Psoas muscle (tissue), 8 donors: ENCODE data around the gene UNK. TPM values are rescaled to one million over a fixed set of nuclear protein-coding genes. Genes with fewer than 3 reads are reported as not detected.
"Not testable (repeated sequence)": the region's sequence is repeated elsewhere in the genome, so short reads cannot be mapped to it uniquely, and the experiment has no call there.

Experiments
- ATAC-seq, 4 donors: fragments of 200-7000 bp; cut with Tn5 transposase; one replicate each; pipeline ENCODE4 v1.9.1; 2020; ENCODE audit warnings: moderate library complexity in 3 of 4, mild to moderate bottlenecking in 2 of 4
- DNase-seq, 2 donors: peaks; one replicate each; pipeline ENCODE4 v3.0.0-alpha.2; 2020
- H3K27ac ChIP-seq: fragments of 200-600 bp; one replicate; pipeline ENCODE4 v1.8.0; 2022
- H3K27me3 ChIP-seq, 3 donors: fragments of 200-600 bp in 1 of 3; one replicate each; pipeline versions ENCODE4 v1.6.1 to v1.8.0; 2013 to 2022; ENCODE audit warnings: low read length in 2 of 3, mild to moderate bottlenecking in 2 of 3, moderate library complexity in 1 of 3; ENCODE audit not compliant: insufficient read depth in 3 of 3
- H3K36me3 ChIP-seq, 2 donors: fragments of 200-600 bp in 1 of 2; one replicate each; pipeline versions ENCODE4 v1.6.1 to v1.8.0; 2013 to 2022; ENCODE audit warnings: low read depth in 1 of 2, mild to moderate bottlenecking in 1 of 2, moderate library complexity in 1 of 2; ENCODE audit not compliant: insufficient read depth in 1 of 2
- H3K4me1 ChIP-seq: fragments of 200-600 bp; one replicate; pipeline ENCODE4 v1.8.0; 2022
- H3K4me3 ChIP-seq: fragments of 200-600 bp; one replicate; pipeline ENCODE4 v1.8.0; 2022; ENCODE audit warnings: mild to moderate bottlenecking
- H3K9me3 ChIP-seq: fragments of 200-600 bp; one replicate; pipeline ENCODE4 v1.8.0; 2022
- WGBS, 3 donors: extraction: QIAGEN DNeasy Blood & Tissue Kit; methylation state at CpG; one replicate each; pipeline versions ENCODE4 v1.1.6 to v1.1.7; 2013; 5-methylcytosine and 5-hydroxymethylcytosine counted together
- intact Hi-C, 2 donors: fragments of 100-400 bp; cut with DNase I; formaldehyde crosslinking; loops; one replicate each; pipeline versions ENCODE4 v1.11.0 to v1.14.2; 2022
- polyA plus RNA-seq, 3 donors: library from polyadenylated mRNA; stranded (reverse); fragments of 200-250 nt; gene quantifications; one replicate each; pipeline ENCODE4 v1.2.3, GENCODE V29; 2013
- total RNA-seq, 4 donors: library from RNA; stranded (reverse); fragmentation: NEBNext Ultra II Directional in 2 of 4; extraction: Animal tissue kit (Norgen Biotek cat#: 25700) in 2 of 4; gene quantifications; one replicate each; pipeline versions ENCODE4 v1.2.1 to v1.2.4, GENCODE V29; 2021 to 2023
- TF ChIP-seq, protein P1 (sequence below): fragments of 200-600 bp; IDR thresholded peaks from one replicate; pipeline ENCODE4 v1.8.0; 2022; ENCODE audit warnings: antibody characterized with exemption
- donor health status: healthy with polysubstance abuse.
- donor health status: DM: no; HTN: no; CAD: no; lungs with moderate emphysema.
- donor health status: Bipolar disorder and iron deficiency.
- donor health status: healthy.
- donor health status: DM: yes; HTN: yes; CAD: no.
- donor health status: DM: no; HTN: no; CAD: no.
- donor health status: DM: no; HTN: no; CAD: no.
- donor health status: DM: yes; HTN: yes; CAD: no.

The UNK gene
- total and polyA plus RNA-seq, 7 donors = 6.9 to 13.7 (median 8.2) TPM

DNA sequence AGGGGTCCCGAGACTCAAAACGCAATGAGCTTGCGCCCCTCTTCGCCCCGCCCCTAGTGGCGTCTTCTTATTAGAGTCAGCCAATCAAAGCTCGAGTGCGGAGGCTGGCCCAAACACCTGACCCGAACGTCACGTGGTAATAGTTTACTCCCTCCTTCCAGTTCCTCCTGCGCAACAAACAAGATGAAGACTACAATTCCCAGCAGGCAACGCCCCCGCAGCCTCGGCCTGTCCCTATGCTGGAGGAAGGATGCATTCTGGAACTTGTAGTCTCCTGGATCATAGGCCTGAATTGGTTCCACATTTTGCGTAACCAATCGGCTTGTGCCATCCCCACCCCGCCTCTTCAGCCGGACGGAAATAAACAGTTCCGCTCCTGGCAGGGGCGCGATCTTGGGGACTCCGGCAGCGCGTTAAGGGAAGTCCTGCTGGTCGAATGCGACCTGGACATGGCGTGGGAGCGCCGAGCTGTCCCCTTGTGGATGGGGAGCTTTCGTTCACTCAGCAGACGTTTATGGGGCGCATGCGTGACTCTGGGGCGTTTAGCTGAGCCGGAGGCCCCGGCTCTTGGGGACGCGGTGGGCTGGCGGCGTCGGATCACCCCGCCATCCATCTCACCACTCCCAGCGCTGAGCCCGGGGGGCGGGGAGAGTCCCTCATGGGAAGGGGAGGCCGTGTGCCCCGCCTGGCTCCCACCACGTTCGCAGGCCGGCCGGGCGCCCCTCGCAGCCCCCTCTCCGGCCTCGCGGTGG is 70.9 kb downstream of the UNK start, which contains the start of gene WBP2:
Gene WBP2, minus strand, starts transcription at position 26 of the 752 bp plus-strand sequence. CDS start 38 bp downstream, outside the sequence.
- Histone ChIP-seq H3K4me3 (peak within 1 kb of the TSS; percentile 86), H3K27me3 (no peaks in the 10 kb centered on the region), H3K4me1 (peaks cover 42% of the 10 kb centered on the region), H3K9me3 (no peaks in the 10 kb centered on the region), H3K27ac (peak within 1 kb of the TSS; percentile 98), H3K36me3 (peaks cover 0 to 21% of the 10 kb centered on the region in 2 donors)
- TF ChIP-seq, protein P1, sequence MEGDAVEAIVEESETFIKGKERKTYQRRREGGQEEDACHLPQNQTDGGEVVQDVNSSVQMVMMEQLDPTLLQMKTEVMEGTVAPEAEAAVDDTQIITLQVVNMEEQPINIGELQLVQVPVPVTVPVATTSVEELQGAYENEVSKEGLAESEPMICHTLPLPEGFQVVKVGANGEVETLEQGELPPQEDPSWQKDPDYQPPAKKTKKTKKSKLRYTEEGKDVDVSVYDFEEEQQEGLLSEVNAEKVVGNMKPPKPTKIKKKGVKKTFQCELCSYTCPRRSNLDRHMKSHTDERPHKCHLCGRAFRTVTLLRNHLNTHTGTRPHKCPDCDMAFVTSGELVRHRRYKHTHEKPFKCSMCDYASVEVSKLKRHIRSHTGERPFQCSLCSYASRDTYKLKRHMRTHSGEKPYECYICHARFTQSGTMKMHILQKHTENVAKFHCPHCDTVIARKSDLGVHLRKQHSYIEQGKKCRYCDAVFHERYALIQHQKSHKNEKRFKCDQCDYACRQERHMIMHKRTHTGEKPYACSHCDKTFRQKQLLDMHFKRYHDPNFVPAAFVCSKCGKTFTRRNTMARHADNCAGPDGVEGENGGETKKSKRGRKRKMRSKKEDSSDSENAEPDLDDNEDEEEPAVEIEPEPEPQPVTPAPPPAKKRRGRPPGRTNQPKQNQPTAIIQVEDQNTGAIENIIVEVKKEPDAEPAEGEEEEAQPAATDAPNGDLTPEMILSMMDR = peak; percentile 39
- DNase-seq = peak; percentile 98 to 99
- intact Hi-C loops = loop anchor here (2.0 to 5.0 kb wide), 3 partner anchors 21 to 41 kb away; partner anchors contain the start of gene TRIM65 (in 1 of the 2)
- ATAC-seq = peak; percentile 82 to 87 (median 84)
- WGBS, 3 donors = 0% methylated on average over 45 to 58 of the region's 58 CpGs

DNA sequence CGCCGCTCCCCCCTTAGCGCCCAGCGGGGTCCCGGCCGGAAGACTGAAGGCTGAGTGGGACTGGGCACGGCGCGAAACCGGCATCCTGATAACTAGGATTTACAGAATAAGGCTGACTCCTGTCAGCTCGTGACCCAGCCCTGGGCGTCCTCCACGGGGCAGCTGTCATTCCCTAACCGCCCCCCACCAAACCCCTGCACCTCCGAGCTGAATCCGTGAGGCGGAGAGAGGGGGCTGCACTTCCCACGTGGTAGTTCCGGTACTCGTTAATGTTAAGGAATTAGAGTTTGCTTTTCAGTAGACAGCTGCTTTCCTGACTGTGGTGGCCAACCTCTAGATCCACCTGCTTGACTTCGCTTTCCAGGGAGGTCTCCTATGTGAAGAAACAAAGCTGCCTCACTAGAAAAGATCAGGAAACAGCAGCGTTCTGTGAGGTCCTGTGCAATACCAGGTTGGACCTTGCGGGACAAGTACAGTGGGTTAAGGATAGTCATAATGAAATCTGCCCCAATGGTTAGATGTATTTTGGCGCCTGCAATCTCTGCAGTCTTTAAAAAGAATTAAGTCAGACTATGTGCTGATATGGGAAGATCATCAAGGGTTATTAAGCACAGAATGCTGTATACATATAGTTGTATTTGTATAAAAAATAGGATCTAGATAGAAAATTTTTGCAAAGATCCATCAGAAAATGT is 71.6 kb downstream of the UNK start:
- peak overlapping the region; percentile 98 for H3K27ac ChIP-seq
- DNase-seq (no peak), ATAC-seq (peak in 1 of 4 donors; percentile 45)
- no peaks in the 10 kb centered on the region for H3K9me3 ChIP-seq
- 2 to 3% (median 3%) methylated on average over 20 to 24 of the region's 24 CpGs for WGBS, 3 donors
- intact Hi-C loops = loop anchor here in 1 of 2 donors (5.0 kb wide), 1 partner anchor 36 kb away; no protein-coding TSS in a partner anchor
- H3K27me3 ChIP-seq = no peaks in the 10 kb centered on the region
- H3K4me1 ChIP-seq = peaks cover 35% of the 10 kb centered on the region
- peak overlapping the region; percentile 86 for H3K4me3 ChIP-seq
- peaks cover 0 to 14% of the 10 kb centered on the region in 2 donors for H3K36me3 ChIP-seq
- TF ChIP-seq, protein P1 = no peak

DNA sequence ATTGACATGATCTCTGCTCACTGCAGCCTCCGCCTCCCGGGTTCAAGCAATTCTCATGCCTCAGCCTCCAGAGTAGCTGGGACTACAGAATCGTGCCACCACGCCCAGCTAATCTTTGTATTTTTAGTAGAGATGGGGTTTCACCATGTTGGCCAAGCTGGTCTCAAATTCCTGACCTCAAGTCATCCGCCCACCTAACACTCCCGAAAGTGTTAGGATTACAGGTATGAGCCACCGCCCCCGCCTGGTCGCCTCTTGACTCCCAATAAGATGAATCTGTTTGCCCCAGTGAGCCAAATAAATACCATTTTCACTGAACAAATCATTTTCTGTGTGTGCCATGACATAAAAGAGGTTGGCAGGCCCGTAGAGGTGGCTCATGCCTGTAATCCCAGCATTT is 74.8 kb downstream of the UNK start:
- not testable (repeated sequence) for DNase-seq, H3K9me3 ChIP-seq, H3K27me3 ChIP-seq, H3K4me1 ChIP-seq, H3K4me3 ChIP-seq, H3K36me3 ChIP-seq, H3K27ac ChIP-seq, ATAC-seq
- intact Hi-C loops = loop anchor here in 1 of 2 donors (5.0 kb wide), 1 partner anchor 33 kb away; no protein-coding TSS in a partner anchor
- WGBS, 3 donors = 80 to 89% (median 87%) methylated on average over 10 of the region's 10 CpGs

DNA sequence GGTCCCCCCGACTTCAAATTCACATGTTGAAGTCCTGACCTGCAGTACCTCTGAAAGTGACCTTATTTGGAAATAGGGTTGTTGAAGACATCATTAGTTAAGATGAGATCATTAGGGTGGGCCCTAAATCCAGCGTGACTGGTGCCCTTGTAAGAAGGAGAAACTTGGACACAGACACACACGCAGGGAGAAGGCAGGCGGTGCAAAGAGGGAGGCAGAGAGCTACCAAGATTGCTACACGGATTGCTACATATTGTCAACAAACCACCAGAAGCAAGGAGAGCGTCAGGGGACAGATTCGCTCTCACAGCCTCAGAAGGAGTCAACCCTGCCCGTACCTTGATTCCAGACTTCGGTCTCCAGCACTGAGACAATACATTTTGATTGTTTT is 77.3 kb downstream of the UNK start:
- ATAC-seq (no peak), DNase-seq (no peak)
- no peak overlapping the region for H3K27ac ChIP-seq
- TF ChIP-seq, protein P1 = no peak
- no peaks in the 10 kb centered on the region for H3K36me3 ChIP-seq
- H3K27me3 ChIP-seq = no peaks in the 10 kb centered on the region
- H3K4me1 ChIP-seq = no peaks in the 10 kb centered on the region
- intact Hi-C loops = no loop called here
- no peak overlapping the region for H3K4me3 ChIP-seq
- H3K9me3 ChIP-seq = no peaks in the 10 kb centered on the region
- WGBS, 3 donors = 76 to 87% (median 79%) methylated on average over 9 of the region's 9 CpGs

DNA sequence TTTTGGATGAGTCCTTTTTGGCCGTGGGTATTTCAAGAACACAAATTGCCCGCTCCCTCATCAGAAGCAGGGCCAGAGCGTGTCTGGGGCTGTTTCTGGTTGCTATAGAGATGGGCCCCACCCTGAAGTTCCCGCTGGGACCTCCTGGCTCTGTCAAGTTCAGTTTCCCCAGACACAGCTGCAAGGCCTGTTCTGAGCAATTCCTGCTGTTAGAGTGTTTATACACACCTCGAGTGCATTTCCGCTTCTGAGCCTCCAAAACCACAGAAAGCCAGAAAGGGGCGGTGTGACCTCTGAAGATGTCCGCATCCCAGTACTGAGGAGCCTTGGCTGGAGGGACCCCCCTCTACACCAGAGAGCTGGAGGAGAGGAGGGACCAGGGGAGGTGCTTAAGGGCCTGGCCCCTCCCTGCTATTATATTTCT is 79.9 kb downstream of the UNK start:
- Histone ChIP-seq H3K27me3 (no peaks in the 10 kb centered on the region), H3K36me3 (no peaks in the 10 kb centered on the region), H3K27ac (peak overlapping the region; percentile 41), H3K9me3 (no peaks in the 10 kb centered on the region), H3K4me3 (no peak overlapping the region), H3K4me1 (peaks cover 5% of the 10 kb centered on the region)
- intact Hi-C loops = no loop called here
- DNase-seq (peak; percentile 74 to 86), ATAC-seq (peak; percentile 28 to 78 (median 56))
- WGBS, 3 donors = 31 to 36% (median 34%) methylated on average over 8 of the region's 8 CpGs
- TF ChIP-seq, protein P1 = no peak

DNA sequence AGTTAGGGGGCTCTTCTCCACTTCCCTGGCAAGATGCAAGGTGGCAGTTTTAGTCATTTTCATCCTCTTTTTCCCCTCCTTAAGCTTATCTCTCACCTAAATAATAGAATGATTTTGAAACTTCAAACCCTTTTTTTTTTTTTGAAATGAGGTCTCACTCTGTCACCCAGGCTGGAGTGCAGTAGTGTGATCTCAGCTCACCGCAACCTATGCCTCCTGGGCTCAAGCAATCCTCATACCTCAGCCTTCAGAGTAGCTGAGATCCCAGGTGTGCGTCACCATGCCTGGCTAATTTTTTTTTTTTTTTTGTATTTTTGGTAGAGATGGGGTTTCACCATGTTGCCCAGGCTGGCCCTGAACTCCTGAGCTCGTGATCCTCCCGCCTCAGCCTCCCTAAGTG is 80.3 kb downstream of the UNK start:
- H3K4me1 ChIP-seq, H3K4me3 ChIP-seq, DNase-seq, H3K36me3 ChIP-seq, intact Hi-C loops, H3K27ac ChIP-seq, ATAC-seq, H3K9me3 ChIP-seq, H3K27me3 ChIP-seq: not testable (repeated sequence)
- WGBS, 3 donors = 79 to 90% (median 82%) methylated on average over 4 of the region's 4 CpGs

DNA sequence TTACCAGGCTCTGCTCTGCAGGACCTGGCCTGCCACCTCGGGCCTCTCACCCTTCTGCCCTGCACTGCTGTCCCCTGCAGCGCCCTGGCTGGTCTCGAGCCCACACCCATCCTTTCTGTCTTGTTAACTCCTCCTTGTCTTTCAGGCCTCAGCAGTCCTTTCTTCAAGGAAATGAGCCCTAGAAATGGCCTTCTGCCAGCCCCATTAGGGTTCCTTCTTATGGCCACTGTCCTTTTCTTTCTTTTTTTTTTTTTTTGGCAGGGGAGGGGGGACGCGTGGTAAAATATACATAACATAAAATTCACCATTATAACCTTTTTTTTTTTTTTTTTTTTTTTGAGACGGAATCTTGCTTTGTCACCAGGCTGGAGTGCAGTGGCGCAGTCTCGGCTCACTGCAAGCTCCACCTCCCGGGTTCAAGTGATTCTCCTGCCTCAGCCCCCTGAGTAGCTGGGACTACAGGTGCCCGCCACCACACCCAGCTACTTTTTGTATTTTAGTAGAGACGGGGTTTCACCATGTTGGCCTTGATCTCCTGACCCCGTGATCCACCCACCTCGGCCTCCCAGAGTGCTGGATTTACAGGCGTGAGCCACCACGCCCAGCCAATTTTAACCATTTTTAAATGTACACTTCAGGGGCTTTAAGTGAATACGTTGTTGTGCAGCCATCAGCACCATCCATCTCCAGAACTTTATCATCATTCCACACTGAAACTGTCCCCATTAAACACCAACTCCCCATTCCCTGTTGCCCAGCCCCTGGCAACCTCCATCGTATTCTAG is 81.0 kb downstream of the UNK start:
- H3K4me3 ChIP-seq, H3K27me3 ChIP-seq, H3K36me3 ChIP-seq, ATAC-seq, H3K4me1 ChIP-seq, H3K27ac ChIP-seq, intact Hi-C loops, H3K9me3 ChIP-seq, DNase-seq: not testable (repeated sequence)
- 81 to 83% (median 82%) methylated on average over 14 to 17 of the region's 17 CpGs for WGBS, 3 donors
